DND-41 (cell line): Measurements from ENCODE around the gene TMEM134.

Source experiments
- EZH2 ChIP-seq: IDR thresholded peaks from 3 replicates; pipeline ENCODE4 v1.6.1; 2012; ENCODE audit warnings: borderline replicate concordance, low read depth, mild to moderate bottlenecking, moderate library complexity, low read length, inconsistent platforms; ENCODE audit not compliant: severe bottlenecking
- TF ChIP-seq, protein P1 (sequence below): IDR thresholded peaks from 2 replicates; pipeline ENCODE4 v1.5.1; 2012; ENCODE audit warnings: borderline replicate concordance, low read length, moderate library complexity, mild to moderate bottlenecking; ENCODE audit not compliant: poor library complexity, severe bottlenecking; ENCODE audit errors: extremely low read depth

DNA sequence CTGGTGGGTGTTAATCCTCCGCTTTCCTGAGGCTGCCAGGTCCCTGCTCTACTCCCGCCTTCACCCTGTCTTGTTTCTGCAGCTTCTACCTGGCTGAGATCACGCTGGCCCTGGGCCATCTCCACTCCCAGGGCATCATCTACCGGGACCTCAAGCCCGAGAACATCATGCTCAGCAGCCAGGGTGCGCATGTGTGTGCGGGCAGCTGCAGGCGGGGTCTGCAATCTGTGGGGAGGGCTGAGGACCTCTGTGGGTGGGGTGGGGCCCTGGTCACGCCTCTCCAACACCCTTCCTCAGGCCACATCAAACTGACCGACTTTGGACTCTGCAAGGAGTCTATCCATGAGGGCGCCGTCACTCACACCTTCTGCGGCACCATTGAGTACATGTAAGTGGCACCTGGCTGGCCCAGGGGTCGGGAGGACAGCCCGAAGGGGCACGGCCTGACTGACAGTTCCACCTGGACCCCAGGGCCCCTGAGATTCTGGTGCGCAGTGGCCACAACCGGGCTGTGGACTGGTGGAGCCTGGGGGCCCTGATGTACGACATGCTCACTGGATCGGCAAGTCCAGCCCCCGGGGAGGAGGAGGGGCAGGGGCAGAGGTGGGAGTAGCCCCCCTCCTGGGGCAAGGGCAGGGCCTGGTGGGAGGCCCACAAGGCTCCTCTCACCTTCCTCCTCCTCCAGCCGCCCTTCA, 36.2 kb downstream of the TMEM134 start:
- TF ChIP-seq, protein P1, sequence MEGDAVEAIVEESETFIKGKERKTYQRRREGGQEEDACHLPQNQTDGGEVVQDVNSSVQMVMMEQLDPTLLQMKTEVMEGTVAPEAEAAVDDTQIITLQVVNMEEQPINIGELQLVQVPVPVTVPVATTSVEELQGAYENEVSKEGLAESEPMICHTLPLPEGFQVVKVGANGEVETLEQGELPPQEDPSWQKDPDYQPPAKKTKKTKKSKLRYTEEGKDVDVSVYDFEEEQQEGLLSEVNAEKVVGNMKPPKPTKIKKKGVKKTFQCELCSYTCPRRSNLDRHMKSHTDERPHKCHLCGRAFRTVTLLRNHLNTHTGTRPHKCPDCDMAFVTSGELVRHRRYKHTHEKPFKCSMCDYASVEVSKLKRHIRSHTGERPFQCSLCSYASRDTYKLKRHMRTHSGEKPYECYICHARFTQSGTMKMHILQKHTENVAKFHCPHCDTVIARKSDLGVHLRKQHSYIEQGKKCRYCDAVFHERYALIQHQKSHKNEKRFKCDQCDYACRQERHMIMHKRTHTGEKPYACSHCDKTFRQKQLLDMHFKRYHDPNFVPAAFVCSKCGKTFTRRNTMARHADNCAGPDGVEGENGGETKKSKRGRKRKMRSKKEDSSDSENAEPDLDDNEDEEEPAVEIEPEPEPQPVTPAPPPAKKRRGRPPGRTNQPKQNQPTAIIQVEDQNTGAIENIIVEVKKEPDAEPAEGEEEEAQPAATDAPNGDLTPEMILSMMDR: no peak
- TF ChIP-seq EZH2: no peak
